DND-41 (cell line): Measurements from ENCODE around the gene OTOR.

Source experiments
- ATAC-seq: fragments of 200-7000 bp; cut with Tn5 transposase; 3 replicates; pipeline ENCODE4 v1.9.1; 2021; ENCODE audit warnings: low read depth; ENCODE audit not compliant: insufficient read depth
- DNase-seq: peaks from one replicate; pipeline ENCODE4 v3.0.0-alpha.2; 2020
- H2AFZ ChIP-seq: 2 replicates; pipeline ENCODE4 v1.6.0; 2012; ENCODE audit warnings: low read depth, low read length
- H3K27ac ChIP-seq: 2 replicates; pipeline ENCODE4 v1.5.1; 2012; ENCODE audit warnings: low read length, inconsistent platforms
- H3K27me3 ChIP-seq: fragments of 200-600 bp; sonication (generic); 2 replicates; pipeline ENCODE4 v1.6.0; 2012; ENCODE audit warnings: low read length, mild to moderate bottlenecking, inconsistent platforms; ENCODE audit not compliant: insufficient read depth, poor library complexity
- H3K36me3 ChIP-seq: 2 replicates; pipeline ENCODE4 v1.5.1; 2012; ENCODE audit warnings: low read length, inconsistent platforms; ENCODE audit not compliant: insufficient read depth
- H3K4me1 ChIP-seq: 2 replicates; pipeline ENCODE4 v1.5.1; 2012; ENCODE audit warnings: mild to moderate bottlenecking, low read length; ENCODE audit not compliant: insufficient read depth
- H3K4me2 ChIP-seq: 2 replicates; pipeline ENCODE4 v1.6.0; 2012; ENCODE audit warnings: mild to moderate bottlenecking, moderate library complexity, low read length, inconsistent platforms; ENCODE audit not compliant: insufficient read depth
- H3K4me3 ChIP-seq, 2 experiments: fragments of 200-600 bp in 1 of 2; shearing (Covaris generic) in 1 of 2; 2 replicates each; pipeline ENCODE4 v1.5.1; 2012 to 2016; ENCODE audit warnings: inconsistent platforms in 2 of 2, low read length in 2 of 2, mild to moderate bottlenecking in 2 of 2, low read depth in 1 of 2, moderate library complexity in 1 of 2
- H3K79me2 ChIP-seq: 2 replicates; pipeline ENCODE4 v1.6.0; 2012; ENCODE audit warnings: low read length, inconsistent platforms; ENCODE audit not compliant: insufficient read depth
- H3K9ac ChIP-seq: 2 replicates; pipeline ENCODE4 v1.6.0; 2012; ENCODE audit warnings: low read depth, mild to moderate bottlenecking, inconsistent platforms, low read length, moderate library complexity
- H3K9me3 ChIP-seq: 2 replicates; pipeline ENCODE4 v1.5.1; 2012; ENCODE audit warnings: low read length, moderate library complexity, mild to moderate bottlenecking, inconsistent platforms; ENCODE audit not compliant: insufficient read depth, severe bottlenecking
- H4K20me1 ChIP-seq: 2 replicates; pipeline ENCODE4 v1.6.0; 2012; ENCODE audit warnings: low read length; ENCODE audit not compliant: insufficient read depth
- EZH2 ChIP-seq: IDR thresholded peaks from 3 replicates; pipeline ENCODE4 v1.6.1; 2012; ENCODE audit warnings: borderline replicate concordance, low read depth, mild to moderate bottlenecking, moderate library complexity, low read length, inconsistent platforms; ENCODE audit not compliant: severe bottlenecking
- TF ChIP-seq, protein P1 (sequence below): IDR thresholded peaks from 2 replicates; pipeline ENCODE4 v1.5.1; 2012; ENCODE audit warnings: borderline replicate concordance, low read length, moderate library complexity, mild to moderate bottlenecking; ENCODE audit not compliant: poor library complexity, severe bottlenecking; ENCODE audit errors: extremely low read depth

The OTOR gene

DNA sequence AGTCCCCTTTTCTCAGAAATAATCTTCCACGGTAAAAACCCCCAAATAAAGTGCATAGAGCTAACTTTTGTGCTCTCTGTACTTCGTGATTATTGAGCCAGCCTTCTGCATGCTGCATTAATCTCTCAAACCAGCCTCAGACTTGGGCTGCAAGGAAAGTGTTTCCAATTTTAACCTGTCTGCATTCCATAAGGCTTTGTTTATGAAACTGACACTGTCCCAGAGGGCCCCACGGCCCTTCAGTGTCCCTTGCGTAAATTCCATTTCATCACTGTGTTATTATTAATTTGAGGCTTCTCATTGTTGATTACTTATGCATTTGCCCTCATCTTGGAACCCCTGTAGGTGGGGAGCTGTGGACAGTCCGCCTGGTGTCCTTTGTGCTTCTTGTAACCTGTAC, 33.9 kb upstream of the OTOR start:
- no peak for DNase-seq
- no peaks in the 10 kb centered on the region for H3K36me3 ChIP-seq
- H3K9me3 ChIP-seq = no peaks in the 10 kb centered on the region
- no peaks in the 10 kb centered on the region for H3K79me2 ChIP-seq
- no peak overlapping the region for H3K27ac ChIP-seq
- no peak overlapping the region for H3K4me3 ChIP-seq
- H3K4me1 ChIP-seq = peaks cover 5% of the 10 kb centered on the region
- no peaks in the 10 kb centered on the region for H4K20me1 ChIP-seq
- ATAC-seq = no peak
- H2AFZ ChIP-seq = no peak overlapping the region
- peaks cover 25% of the 10 kb centered on the region for H3K27me3 ChIP-seq
- TF ChIP-seq, protein P1, sequence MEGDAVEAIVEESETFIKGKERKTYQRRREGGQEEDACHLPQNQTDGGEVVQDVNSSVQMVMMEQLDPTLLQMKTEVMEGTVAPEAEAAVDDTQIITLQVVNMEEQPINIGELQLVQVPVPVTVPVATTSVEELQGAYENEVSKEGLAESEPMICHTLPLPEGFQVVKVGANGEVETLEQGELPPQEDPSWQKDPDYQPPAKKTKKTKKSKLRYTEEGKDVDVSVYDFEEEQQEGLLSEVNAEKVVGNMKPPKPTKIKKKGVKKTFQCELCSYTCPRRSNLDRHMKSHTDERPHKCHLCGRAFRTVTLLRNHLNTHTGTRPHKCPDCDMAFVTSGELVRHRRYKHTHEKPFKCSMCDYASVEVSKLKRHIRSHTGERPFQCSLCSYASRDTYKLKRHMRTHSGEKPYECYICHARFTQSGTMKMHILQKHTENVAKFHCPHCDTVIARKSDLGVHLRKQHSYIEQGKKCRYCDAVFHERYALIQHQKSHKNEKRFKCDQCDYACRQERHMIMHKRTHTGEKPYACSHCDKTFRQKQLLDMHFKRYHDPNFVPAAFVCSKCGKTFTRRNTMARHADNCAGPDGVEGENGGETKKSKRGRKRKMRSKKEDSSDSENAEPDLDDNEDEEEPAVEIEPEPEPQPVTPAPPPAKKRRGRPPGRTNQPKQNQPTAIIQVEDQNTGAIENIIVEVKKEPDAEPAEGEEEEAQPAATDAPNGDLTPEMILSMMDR = no peak
- no peak for TF ChIP-seq EZH2
- H3K9ac ChIP-seq = no peak overlapping the region
- H3K4me2 ChIP-seq = no peak overlapping the region

DNA sequence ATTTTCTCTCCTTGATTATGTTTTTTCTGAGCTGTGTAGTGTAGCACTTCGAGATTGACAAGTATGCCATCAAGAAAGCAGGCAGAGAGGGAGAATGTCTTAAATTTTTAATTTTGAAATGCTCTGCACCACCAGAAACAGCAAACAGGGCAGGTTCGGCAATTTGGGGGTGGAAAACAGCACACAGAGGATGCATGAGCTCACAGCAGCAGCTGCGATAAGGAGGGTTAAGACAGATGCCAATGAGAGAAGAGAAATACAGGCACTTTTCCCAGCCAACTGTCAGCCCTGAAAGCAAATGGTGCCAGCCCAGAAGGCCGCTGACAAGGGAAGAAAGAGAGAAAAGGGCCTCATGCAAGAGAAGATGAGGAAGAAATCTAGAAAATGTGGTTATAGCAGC, 33.4 kb upstream of the OTOR start:
- Histone ChIP-seq H3K36me3 (no peaks in the 10 kb centered on the region), H3K27ac (no peak overlapping the region), H2AFZ (no peak overlapping the region), H3K9me3 (no peaks in the 10 kb centered on the region), H4K20me1 (no peaks in the 10 kb centered on the region), H3K4me2 (no peak overlapping the region), H3K4me1 (0 out of 2 replicates have a peak, but pooled peaks cover under 1% of the 10 kb centered on the region), H3K9ac (no peak overlapping the region), H3K79me2 (no peaks in the 10 kb centered on the region), H3K4me3 (no peak overlapping the region), H3K27me3 (peaks cover 25% of the 10 kb centered on the region)
- TF ChIP-seq, protein P1 = no peak
- TF ChIP-seq EZH2 = no peak
- DNase-seq = no peak
- ATAC-seq = no peak

DNA sequence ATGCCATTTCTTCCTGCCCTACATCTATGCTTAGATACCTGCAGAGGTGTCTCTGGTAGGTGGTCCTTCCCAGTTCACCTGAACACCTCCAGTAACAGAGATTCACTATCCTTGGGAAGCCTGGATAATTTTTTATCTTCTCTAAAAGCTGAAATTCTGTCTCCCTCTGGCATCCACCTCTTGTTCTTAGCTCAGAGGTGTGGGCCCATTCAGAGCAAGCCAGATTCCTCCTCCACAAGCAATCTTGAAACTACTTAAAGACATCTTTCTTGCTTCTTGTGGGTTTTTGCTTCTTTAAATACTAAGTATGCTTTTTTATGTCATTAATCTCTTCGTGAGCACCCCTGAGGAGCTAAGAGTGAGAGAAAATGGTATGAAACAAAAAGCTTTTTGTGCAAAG, 28.7 kb upstream of the OTOR start:
- Histone ChIP-seq H3K4me1 (no peaks in the 10 kb centered on the region), H3K9ac (no peak overlapping the region), H3K27ac (no peak overlapping the region), H2AFZ (no peak overlapping the region), H3K27me3 (peaks cover 3% of the 10 kb centered on the region), H3K4me2 (no peak overlapping the region), H4K20me1 (no peaks in the 10 kb centered on the region), H3K9me3 (no peaks in the 10 kb centered on the region), H3K4me3 (no peak overlapping the region), H3K79me2 (no peaks in the 10 kb centered on the region), H3K36me3 (no peaks in the 10 kb centered on the region)
- no peak for TF ChIP-seq EZH2
- TF ChIP-seq, protein P1 = no peak
- ATAC-seq = no peak
- DNase-seq = no peak

DNA sequence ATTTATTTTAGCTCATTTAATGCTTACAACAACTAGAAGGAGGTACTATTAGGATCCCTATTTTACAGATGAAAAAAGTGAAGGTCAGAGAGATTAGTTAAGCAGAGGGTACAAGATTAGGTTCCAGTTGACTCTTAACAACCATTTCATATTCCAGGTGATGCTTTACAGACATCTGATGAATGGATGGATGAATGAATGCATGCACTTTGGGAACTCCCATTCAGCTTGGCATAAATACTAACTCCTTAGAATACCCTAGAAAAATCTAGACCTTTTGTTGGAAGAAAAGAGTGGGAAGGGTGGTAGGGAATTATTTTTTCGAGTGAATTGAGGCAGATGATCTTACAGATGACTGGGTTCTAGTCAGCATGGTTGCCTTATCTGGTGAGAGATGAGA, 19.1 kb upstream of the OTOR start:
- Histone ChIP-seq H4K20me1 (peaks cover 14% of the 10 kb centered on the region; the same call in 1 of the 2 replicates), H3K79me2 (peaks cover 42% of the 10 kb centered on the region), H3K9me3 (peaks cover 8% of the 10 kb centered on the region), H3K27me3 (no peaks in the 10 kb centered on the region), H3K9ac (peak overlapping the region; percentile 34; the same call in 1 of the 2 replicates), H3K36me3 (peaks cover 22% of the 10 kb centered on the region), H3K4me1 (peaks cover 40% of the 10 kb centered on the region), H3K27ac (peak overlapping the region; percentile 75), H2AFZ (peak overlapping the region; percentile 94), H3K4me3 (peak overlapping the region in 1 of 2 experiments; percentile 92; a peak in 2 of 4 replicates), H3K4me2 (peak overlapping the region; percentile 93)
- ATAC-seq = no peak
- TF ChIP-seq, protein P1 = no peak
- TF ChIP-seq EZH2 = no peak
- no peak for DNase-seq
